Kidney tubule cell (primary cell): ENCODE data around the gene IFNA16.
"Not testable (repeated sequence)": the region's sequence is repeated elsewhere in the genome, so short reads cannot be mapped to it uniquely, and the experiment has no call there.

Source experiments
- DNase-seq: peaks from one replicate; pipeline ENCODE4 v3.0.0-alpha.2; 2018; ENCODE audit warnings: low spot score

IFNA16 gene

DNA sequence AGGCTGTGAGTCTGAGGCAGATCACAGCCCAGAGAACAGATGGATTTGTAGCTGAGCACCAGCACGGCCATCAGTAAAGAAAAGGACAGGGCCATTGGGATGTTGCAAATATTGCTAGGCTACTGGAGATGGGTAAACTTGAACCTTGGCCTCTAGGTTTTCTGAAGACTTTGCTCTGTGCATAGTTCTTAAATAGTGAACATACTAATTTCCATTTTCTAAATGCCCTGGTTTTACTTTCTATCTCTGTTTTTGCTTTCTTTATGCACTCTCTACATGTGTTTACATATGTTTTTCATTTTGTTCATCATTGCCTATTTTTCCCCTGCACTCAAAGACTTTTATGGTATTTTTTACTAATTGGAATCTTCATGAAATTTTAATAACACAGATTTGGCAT, at the start of gene IFNA16:
IFNA16 (minus strand) TSS at position 101 of the 400 bp plus-strand sequence; CDS start at position 95, 6 bp downstream.
- not testable (repeated sequence) for DNase-seq

DNA sequence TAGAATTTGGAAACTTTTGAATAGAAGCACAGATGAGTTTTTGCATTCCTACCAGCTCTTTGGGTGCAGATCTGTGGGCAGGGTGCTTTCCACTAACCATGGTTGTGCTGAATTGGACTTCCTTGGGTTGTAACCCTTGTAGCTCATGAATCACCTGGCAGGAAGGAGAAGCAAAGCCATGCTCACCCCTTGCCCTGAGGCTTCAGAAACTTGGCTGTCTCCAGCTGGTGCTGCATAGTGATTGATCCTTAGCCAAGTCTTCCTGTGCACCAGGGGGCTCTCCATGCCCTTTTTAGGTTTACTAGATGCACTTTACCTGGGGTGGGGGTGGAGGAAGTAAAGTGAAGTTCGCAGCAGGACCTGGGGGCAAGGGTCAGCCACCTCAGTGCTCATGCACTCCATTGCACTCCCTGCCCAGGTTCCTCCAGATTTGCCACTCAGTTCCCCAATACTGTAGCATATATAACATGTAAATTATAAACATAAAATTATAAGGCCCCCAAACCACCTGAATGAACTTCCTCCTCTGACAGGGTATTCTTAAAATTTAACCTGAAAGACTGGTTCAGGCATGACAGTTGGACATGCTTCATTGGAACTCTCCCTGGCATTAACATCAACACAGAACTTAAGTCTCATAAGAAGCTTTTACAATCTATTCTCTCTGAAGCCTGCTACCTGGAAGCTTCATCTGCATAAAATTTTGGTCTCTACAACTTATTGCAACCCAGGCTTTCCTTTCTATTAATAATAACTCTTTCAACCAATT, 48.5 kb upstream of the IFNA16 start:
- peak; percentile 58 for DNase-seq

DNA sequence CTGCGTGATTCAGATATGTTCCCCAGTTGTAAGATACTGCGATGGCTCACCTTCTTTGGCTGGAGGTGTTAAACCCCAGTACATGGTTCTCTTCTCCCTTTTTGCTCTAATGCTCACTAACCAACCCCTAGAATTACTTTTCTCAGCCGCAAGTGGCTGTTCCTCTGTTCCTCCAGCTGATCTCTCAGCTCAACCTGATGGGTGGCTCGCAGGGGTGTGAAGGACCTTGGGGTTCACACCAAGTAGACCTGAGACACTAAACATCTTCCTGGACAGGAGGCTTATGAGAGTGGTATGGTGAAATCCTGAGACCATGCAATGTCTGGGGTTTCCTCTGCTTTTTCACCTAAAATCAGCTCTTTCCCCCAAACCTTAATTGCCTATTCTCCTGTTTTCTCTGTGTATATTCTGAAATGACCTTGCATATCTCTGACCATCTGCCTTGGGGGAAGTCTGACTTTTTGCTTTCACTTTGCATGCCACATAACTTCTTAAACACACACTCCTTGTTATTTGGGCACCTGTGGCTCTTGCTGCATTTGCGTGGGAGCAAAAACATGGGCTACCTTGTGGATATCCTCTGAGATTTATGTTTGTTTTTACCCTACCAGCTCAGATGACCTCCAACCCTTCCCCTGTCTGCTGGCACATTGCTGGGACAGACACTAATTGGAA, 38.6 kb upstream of the IFNA16 start:
- DNase-seq: no peak

DNA sequence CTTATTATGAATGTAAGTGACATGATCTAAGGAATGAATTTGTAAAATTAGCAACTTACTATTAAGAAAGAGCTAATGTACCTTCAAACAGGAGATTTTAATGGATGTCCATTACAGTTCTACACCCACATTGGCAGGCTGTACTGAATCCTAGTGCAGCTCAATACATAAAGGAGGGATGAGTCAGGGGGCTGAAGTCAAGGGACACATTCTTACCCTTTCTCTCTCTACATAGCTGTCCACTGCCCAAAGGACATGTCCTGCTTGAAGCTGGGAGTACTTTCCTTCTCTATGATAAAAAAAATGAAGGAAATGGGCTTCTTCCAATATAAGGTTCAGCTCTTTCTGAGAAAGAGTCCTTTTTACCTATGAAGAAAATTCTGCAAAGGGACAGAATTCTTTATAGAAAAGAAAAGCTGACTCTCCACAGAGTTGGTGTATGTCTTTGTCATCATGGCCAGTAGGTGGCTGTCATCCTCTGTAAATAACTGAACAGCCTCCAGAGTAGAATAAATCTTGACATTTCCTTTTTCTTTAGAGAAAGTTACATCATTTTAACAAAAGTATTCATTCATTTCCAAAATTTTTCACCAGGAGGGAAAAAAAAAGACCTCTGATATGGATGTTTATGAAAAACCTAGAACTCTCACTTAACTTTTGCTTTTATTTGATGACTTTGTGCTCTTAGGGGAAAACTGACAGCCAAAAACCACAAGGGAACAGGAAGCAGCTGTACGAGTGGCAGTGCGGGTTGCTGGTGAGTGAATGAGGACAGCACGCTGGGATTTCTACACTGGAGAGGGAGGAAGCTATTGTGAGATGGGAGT, 35.8 kb upstream of the IFNA16 start:
- peak; percentile 65 for DNase-seq

DNA sequence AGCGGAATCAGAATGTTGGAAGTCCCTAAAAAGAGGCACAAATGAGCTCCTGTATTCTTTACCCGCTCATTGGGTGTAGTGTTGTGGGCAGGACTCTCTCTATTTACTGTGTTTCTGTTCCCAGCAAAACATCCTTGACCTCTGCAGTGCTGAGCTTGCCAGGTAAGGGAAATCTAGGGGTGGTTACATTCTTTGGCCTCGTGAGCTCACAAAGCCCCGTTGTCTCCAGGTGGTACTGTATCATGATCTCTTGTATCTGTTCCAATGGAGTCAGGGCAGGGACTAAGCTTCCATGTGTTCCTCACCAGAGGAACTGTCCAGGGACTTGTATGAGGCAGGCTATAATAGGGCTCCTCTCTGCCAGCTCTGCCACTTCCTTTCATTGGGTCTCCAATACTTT, 34.5 kb upstream of the IFNA16 start:
- no peak for DNase-seq

DNA sequence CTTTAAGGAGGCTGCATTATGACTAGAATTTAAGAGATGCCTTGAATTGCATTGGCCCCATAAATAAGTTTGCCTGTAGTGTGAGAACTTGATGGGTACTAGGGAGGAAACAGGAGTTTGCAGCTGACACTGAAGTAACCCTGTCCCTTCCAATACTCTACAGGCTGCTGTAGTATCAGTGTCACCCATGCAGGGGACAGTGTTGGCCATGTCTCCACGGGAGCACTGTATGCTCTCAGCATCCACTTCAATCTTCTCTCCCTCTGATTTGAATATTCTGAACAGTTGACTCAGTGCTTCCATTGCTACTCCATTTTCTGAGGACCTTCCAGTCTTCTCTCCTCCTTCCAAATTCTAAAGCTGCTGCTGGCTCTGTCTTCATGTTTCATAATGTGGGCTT, 34.1 kb upstream of the IFNA16 start:
- DNase-seq: no peak

DNA sequence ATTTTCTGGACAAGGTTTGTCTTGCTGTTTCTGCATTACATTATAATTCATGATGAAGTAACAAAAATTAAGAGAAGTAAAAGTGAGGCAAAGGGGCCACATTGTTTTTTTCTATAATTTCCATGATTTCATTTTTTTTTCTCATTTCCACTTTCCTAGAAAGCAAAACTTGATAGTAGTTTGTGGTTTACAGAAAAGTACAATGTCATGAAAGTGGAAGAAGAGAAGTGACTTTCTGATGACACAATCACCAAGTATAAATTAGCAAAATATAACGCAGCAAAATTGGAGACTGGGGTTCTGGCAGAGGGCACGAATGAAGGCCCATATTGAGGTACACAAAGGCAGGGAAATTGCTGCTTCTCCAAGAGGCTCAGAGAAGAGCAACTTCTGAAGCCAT, 27.7 kb upstream of the IFNA16 start:
- no peak for DNase-seq

DNA sequence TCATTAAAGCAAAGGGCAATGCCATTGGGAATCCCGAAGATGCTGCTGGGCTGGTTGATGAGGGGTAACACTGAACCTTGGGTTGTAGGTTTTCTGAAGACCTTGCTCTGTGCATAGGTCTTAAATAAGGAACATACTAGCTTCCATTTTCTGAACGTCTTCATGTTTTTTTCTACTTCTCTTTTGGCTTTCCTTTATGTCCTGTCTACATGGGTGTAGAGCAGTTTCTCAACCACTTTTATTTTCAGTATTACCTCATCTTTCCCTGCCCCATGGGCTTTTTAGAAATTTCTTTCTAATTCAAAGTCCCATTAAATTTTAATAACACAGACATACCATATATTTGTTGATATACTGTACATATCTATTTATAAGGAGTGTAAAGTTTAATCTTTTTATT, 22.8 kb upstream of the IFNA16 start, which contains the start of gene IFNA14:
IFNA14 (minus strand) TSS at position 95 of the 400 bp plus-strand sequence; CDS start at position 25, 70 bp downstream.
- DNase-seq: no peak

DNA sequence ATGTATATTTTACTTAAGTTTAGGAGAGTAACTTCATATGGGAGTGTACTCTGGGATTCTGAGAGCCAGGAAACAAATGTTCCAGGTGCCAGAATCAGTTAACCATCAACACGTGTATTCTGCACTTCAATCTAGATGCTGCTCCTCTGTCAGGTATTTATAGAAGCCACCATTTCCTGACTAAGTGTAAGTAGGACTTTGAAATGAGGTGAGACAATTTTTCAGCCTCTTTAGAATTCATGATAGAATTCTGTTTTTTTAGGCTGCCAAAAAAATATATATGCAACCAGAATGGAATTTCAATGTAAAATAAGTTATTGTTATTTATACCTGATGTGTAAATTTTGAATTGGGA, 19.2 kb upstream of the IFNA16 start:
- not testable (repeated sequence) for DNase-seq

DNA sequence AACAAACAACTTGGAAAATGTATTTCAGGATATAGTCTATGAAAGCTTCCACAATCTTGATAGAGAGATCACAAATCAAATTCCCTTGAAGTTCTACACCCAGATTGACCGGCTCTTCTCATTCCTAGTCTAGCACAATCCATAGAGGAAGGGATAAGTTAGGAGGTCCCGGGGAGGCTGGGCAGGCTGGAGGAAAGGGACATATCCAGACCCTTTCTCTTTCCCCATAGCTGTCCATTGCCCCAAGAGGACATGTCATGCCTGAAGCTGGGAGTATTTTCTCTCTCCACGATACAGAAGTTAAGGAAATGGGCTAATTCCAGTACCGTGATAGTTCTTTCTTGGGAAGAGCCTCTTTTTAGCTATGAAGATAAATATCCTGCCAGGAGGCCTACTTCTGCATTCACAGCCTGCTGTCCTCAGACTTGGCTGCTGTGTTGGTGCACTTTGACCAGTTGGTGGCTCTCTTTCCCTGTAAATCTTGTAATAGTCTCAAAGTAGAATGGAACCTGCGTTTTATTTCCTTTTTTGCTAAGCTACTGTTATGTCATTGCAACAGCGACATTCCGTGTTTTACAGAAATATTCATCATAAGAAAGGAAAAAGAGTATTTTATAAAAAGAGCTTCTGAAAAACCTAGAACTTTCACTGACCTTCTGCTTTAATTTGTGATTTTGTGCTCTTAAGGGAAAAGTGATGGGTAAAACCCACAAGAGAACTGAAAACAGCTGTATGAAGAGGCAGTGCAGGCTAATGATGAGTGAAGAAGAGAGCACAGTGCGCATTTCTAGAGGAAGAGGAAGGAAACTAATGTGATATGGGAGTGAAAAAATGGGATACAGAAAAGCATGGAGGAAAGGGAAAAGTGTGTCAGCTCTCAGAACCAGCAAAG, 18.6 kb upstream of the IFNA16 start:
- peak; percentile 63 for DNase-seq

DNA sequence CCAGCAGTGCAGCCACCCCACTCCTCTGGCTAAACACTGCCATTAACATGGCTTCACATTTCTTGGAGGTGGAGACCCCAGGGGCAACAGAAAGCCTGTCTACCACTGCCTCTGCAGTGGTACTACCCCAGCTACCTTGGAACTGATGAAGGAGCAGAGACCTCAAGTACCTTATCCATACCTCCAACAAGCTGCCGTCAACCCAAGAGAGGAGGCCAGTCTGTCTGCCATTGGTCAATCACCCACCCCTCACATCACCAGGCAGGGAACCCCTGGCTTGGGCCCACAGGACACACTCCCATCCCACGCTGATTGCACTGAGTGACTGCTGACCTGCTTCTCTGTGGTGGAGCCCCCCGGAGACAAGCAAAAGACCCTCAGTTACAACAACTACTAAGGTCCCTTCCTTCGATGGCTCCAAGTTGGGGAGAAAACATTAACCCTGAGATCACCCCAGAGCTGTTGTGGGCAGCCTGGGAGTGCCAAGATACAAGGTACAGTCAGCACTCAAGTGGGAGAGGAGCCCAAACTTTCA, 17.1 kb upstream of the IFNA16 start:
- DNase-seq: no peak

DNA sequence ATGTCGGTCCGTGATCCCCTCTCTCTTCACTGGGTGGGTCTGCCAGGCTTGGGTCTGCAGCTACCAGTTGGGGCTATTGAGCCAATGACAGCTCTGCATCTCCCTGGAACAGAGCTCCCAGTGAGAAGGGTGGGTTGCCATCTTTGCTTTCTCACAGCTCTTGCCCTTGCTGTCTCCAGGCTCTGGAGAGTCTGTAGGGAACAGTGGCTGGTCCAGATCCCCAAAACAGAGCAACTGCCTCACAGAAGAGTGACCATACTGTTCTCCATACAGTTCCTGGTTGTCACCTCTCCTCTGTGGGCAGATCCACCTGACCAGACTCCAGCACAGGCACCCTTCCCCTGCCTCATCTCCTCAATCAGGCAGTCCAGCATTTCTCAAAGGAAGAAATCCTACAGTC, 16.1 kb upstream of the IFNA16 start:
- DNase-seq: no peak

DNA sequence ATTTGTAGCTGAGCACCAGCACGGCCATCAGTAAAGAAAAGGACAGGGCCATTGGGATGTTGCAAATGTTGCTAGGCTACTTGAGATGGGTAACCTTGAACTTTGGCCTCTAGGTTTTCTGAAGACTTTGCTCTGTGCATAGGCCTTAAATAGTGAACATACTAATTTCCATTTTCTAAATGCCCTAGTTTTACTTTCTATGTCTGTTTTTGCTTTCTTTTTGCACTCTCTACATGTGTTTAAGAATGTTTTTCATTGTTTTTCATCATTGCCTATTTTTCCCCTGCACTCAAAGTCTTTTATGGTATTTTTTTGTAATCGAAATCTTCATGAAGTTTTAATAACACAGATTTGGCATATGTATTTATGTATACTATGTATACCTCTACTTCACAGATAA, 11.0 kb upstream of the IFNA16 start, which contains the start of gene IFNA17:
IFNA17 (minus strand) TSS at position 101 of the 400 bp plus-strand sequence; CDS start at position 52, 49 bp downstream.
- no peak for DNase-seq

DNA sequence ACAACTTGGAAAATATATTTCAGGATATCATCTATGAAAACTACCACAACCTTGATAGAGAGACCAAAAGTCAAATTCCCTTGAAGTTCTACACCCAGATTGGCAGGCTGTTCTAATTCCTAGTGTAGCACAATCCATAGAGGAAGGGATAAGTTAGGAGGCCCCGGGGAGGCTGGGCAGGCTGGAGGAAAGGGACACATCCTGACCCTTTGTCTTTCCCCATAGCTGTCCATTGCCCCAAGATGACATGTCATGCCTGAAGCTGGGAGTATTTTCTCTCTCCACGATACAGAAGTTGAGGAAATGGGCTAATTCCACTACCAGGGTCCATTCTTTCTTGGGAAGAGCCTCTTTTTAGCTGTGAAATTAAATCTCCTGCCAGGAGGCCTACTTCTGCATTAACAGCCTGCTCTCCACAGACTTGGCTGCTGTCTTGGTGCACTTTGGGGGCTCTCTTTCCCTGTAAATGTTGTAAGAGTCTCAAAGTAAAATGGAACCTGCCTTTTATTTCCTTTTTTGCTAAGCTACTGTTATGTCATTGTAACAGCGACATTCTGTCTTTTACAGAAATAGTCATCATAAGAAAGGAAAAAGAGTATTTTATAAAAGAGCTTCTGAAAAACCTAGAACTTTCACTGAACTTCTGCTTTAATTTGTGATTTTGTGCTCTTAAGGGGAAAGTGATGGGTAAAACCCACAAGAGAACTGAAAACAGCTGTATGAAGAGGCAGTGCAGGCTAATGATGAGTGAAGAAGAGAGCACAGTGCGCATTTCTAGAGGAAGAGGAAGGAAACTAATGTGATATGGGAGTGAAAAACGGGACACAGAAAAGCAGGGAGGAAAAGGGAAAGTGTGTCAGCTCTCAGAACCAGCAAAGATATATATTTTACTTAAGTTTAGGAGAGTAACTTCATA, 3.4 kb downstream of the IFNA16 start:
- DNase-seq: peak; percentile 17

DNA sequence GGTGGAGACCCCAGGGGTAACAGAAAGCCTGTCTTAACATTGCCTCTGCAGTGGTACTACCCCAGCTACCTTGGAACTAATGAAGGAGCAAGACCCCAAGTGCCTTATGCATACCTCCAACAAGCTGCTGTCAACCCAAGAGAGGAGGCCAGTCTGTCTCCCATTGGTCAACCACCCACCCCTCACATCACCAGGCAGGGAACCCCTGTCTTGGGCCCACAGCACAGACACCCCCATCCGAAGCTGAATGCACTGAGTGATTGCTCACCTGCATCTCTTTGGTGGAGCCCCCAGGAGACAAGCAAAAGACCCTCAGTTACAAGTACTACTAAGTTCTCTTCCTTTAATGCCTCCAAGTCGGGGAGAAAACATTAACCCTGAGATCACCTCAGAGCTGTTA, 5.0 kb downstream of the IFNA16 start:
- not testable (repeated sequence) for DNase-seq

DNA sequence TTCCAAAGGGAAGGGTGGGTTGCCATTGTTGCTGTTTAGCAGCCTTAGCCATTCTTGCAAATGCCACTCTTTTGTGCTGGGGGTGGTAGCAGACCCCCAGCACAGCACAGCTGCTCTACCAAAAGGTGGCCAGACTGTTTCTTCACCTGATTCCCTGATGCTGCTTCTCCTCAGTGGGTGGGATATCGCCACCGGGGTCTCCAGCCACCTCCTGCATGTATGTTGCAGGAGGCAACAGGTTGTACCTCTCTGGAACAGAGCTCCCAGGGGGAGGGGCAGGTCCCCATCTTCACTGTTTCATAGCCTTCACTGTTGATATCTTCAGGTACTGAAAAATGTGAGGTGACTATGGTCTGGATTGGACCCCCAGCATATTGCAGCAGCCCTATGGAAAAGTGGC, 6.3 kb downstream of the IFNA16 start:
- DNase-seq: not testable (repeated sequence)

DNA sequence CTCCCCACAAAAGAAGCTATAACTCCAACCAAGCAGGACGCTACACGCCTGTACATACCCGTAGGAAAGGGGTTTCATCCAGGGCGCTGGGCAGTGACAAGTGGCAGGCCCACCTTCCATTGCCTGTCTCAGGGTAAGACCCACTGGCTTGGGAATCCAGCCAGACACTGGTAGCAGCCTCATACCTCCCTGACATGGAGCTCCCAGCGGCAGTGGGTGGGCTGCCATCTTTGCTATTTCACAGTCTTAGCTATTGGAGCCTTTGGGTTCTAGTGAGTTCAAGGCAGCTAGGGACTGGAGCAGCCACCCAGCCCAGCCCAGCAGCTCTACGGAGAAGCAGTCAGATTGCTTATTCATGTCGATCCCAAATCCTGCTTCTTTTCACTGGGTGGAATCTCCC, 6.8 kb downstream of the IFNA16 start:
- DNase-seq: no peak

DNA sequence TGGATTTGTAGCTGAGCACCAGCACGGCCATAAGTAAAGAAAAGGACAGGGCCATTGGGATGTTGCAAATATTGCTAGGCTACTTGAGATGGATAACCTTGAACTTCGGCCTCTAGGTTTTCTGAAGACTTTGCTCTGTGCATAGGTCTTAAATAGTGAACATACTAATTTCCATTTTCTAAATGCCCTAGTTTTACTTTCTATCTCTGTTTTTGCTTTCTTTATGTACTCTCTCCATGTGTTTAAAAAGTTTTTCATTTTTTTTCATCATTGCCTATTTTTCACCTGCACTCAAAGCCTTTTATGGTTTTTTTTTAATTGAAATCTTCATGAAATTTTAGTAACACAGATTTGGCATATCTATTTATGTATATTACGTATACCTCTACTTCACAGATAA, 10.1 kb downstream of the IFNA16 start, which contains the start of gene IFNA10:
IFNA10 (minus strand) TSS at position 101 of the 400 bp plus-strand sequence; CDS start at position 55, 46 bp downstream.
- not testable (repeated sequence) for DNase-seq

DNA sequence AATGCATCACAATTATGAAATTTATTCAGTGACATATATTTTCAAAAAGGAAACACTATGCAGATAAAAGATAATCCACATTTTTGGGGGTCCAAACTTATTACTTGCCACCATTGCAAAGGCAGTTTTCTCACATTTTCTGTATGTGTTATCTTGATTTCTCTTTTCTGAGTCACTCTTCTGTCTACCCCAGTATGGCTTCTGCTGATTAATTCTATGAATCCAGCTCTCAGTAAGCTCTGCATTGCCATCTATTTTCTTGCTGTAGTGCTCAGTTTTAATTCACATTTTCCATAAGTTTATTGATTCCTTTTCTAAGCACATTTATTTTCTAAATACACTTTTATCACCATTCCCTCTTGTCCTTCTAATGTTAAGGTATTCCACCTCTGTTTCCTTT, 11.9 kb downstream of the IFNA16 start:
- DNase-seq: no peak

DNA sequence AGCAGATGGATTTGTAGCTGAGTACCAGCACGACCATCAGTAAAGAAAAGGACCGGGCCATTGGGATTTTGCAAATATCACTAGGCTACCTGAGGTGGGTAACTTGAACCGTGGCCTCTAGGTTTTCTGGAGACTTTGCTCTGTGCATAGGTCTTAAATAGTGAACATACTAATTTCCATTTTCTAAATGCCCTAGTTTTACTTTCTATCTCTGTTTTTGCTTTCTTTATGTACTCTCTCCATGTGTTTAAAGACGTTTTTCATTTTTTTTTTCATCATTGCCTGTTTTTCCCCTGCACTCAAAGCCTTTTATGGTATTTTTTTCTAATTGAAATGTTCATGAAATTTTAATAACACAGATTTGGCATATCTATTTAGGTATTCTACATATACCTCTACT, 15.0 kb downstream of the IFNA16 start, which contains the start of gene IFNA7:
IFNA7 (minus strand) TSS at position 101 of the 400 bp plus-strand sequence; CDS start at position 61, 40 bp downstream.
- not testable (repeated sequence) for DNase-seq
